Brain microvascular endothelial cell (primary cell): ENCODE measurements around the gene SLC12A4.

Experiments used
- DNase-seq: peaks from one replicate; pipeline ENCODE4 v3.0.0-alpha.2; 2020
- H3K27ac ChIP-seq: fragments of 250-450 bp; sonication (Bioruptor Pico); 2 replicates; pipeline ENCODE4 v1.5.1; 2020; ENCODE audit warnings: mild to moderate bottlenecking, moderate library complexity
- H3K27me3 ChIP-seq: fragments of 250-450 bp; sonication (Bioruptor Pico); replicated peaks from 2 replicates; pipeline ENCODE4 v1.5.1; 2020; ENCODE audit warnings: mild to moderate bottlenecking
- H3K36me3 ChIP-seq: fragments of 250-450 bp; sonication (Bioruptor Pico); replicated peaks from 2 replicates; pipeline ENCODE4 v1.5.1; 2020; ENCODE audit warnings: mild to moderate bottlenecking
- H3K4me3 ChIP-seq: 2 replicates; pipeline ENCODE4 v1.5.1; 2011; ENCODE audit warnings: low read depth, mild to moderate bottlenecking, control low read depth, low read length, moderate library complexity
- CTCF ChIP-seq: IDR thresholded peaks from 2 replicates; pipeline ENCODE4 v1.5.1; 2011; ENCODE audit warnings: low read depth, mild to moderate bottlenecking, moderate library complexity, low read length, control low read depth, inconsistent platforms; ENCODE audit errors: missing control alignments
- in situ Hi-C: cut with HindIII; loops from 2 replicates; pipeline ENCODE4 v1.10.0; 2017; ENCODE audit warnings: low sequenced_read_pairs, low pct_ligation_motif_present

SLC12A4 gene

GRCh38 chr16:67928147-67928546 is 40.3 kb downstream of the SLC12A4 start:
- H3K4me3 ChIP-seq = no peak overlapping the region
- no peak for DNase-seq
- in situ Hi-C loops = no loop called here
- no peaks in the 10 kb centered on the region for H3K27me3 ChIP-seq
- TF ChIP-seq CTCF = no peak
- no peak overlapping the region for H3K27ac ChIP-seq
- peaks cover 11% of the 10 kb centered on the region for H3K36me3 ChIP-seq

GRCh38 chr16:67927131-67927941 is 41.1 kb downstream of the SLC12A4 start:
- no peaks in the 10 kb centered on the region for H3K27me3 ChIP-seq
- no peak for TF ChIP-seq CTCF
- no peak for DNase-seq
- in situ Hi-C loops = no loop called here
- no peak overlapping the region for H3K27ac ChIP-seq
- H3K36me3 ChIP-seq = peaks cover 11% of the 10 kb centered on the region
- H3K4me3 ChIP-seq = no peak overlapping the region

GRCh38 chr16:67926181-67926750 is 42.2 kb downstream of the SLC12A4 start:
- Histone ChIP-seq H3K27me3 (no peaks in the 10 kb centered on the region), H3K36me3 (peaks cover 11% of the 10 kb centered on the region), H3K27ac (no peak overlapping the region), H3K4me3 (no peak overlapping the region)
- in situ Hi-C loops = no loop called here
- peak; percentile 43 for DNase-seq
- peak; percentile 39 for TF ChIP-seq CTCF

- Histone ChIP-seq H3K27me3 (no peaks in the 10 kb centered on the region), H3K27ac (no peak overlapping the region), H3K4me3 (no peak overlapping the region), H3K36me3 (peaks cover 8% of the 10 kb centered on the region)
- no peak for TF ChIP-seq CTCF
- in situ Hi-C loops = loop anchor here (25.0 kb wide), 2 partner anchors 112 to 212 kb away; partner anchors contain the start of genes GFOD2, RANBP10 and TSNAXIP1
- DNase-seq = no peak
Observed at GRCh38 chr16:67924140-67924906, 44.1 kb downstream of the SLC12A4 start.

- in situ Hi-C loops = loop anchor here (25.0 kb wide), 2 partner anchors 111 to 211 kb away; partner anchors contain the start of genes GFOD2, RANBP10 and TSNAXIP1
- Histone ChIP-seq H3K4me3 (no peak overlapping the region), H3K36me3 (peaks cover under 1% of the 10 kb centered on the region), H3K27ac (no peak overlapping the region), H3K27me3 (no peaks in the 10 kb centered on the region)
- no peak for DNase-seq
- TF ChIP-seq CTCF = no peak
Observed at GRCh38 chr16:67923414-67924116, 44.9 kb downstream of the SLC12A4 start.
